Spinal cord (tissue), 10 donors: Measurements from ENCODE around the gene STK33. TPM values are rescaled to one million over a fixed set of nuclear protein-coding genes. Genes with fewer than 3 reads are reported as not detected.
A peak's percentile ranks its signal among the peaks of the same experiment; 100 is the strongest.

Experiments used
- DNase-seq, 6 donors: peaks; one replicate each; pipeline versions ENCODE4 v3.0.0 to v3.0.0-alpha.2; 2013 to 2015; ENCODE audit warnings: low spot score in 6 of 6, low read depth in 4 of 6
- H3K27ac ChIP-seq: one replicate; pipeline ENCODE4 v1.5.1; 2013; ENCODE audit warnings: low read depth, low read length, control low read depth
- H3K27me3 ChIP-seq: one replicate; pipeline ENCODE4 v1.6.1; 2013; ENCODE audit warnings: low read length; ENCODE audit not compliant: control insufficient read depth, insufficient read depth
- H3K36me3 ChIP-seq: one replicate; pipeline ENCODE4 v1.6.1; 2013; ENCODE audit warnings: low read length; ENCODE audit not compliant: control insufficient read depth, insufficient read depth
- H3K4me1 ChIP-seq: one replicate; pipeline ENCODE4 v1.6.1; 2013; ENCODE audit warnings: low read length; ENCODE audit not compliant: control insufficient read depth, insufficient read depth
- H3K4me3 ChIP-seq: one replicate; pipeline ENCODE4 v1.5.1; 2013; ENCODE audit warnings: low read depth, low read length, control low read depth
- H3K9me3 ChIP-seq: one replicate; pipeline ENCODE4 v1.6.1; 2013; ENCODE audit warnings: low read length; ENCODE audit not compliant: control insufficient read depth, insufficient read depth
- WGBS: methylation state at CpG from one replicate; pipeline ENCODE4 v1.1.5; 2013; ENCODE audit warnings: missing lambda C conversion rate; ENCODE audit not compliant: insufficient coverage; 5-methylcytosine and 5-hydroxymethylcytosine counted together
- polyA plus RNA-seq, 2 donors: library from polyadenylated mRNA; unstranded; fragments of 120-200 nt; gene quantifications; one replicate each; pipeline ENCODE4 v1.2.1, GENCODE V29; 2013; ENCODE audit not compliant: insufficient read length in 2 of 2
- total RNA-seq, 2 donors: library from RNA; depleted of rRNA in 1 of 2; stranded (reverse); fragments of 120-200 nt in 1 of 2; fragments of >200 nt in 1 of 2; gene quantifications; one replicate each; pipeline versions ENCODE4 v1.2.3 to v1.2.4, GENCODE V29; 2013 to 2014
- donor health status: healthy.

STK33 gene
- total and polyA plus RNA-seq, 4 donors: 23.0 to 40.6 (median 27.1) TPM

DNA sequence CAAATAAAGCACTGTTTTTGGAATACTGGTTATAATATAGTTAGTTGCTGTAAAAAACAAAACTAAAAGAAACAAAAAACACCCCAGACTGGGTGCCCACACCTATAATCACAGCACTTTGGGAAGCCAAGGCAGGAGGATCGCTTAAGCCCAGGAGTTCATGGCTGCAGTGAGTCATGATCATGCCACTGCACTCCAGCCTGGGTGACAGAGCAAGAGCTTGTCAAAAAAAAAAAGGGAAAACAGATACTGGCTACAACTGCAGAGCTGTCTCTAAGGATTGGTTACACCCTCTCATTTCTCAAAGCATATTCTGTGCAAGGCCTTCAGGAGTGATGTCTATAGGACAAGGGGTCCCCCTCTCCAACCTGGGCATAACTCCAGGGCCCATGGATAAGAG lies 14.6 kb upstream of the STK33 start:
- WGBS: 63% methylated on average over 1 of the region's 1 CpG
- no peak for DNase-seq
- no peak overlapping the region for H3K4me3 ChIP-seq
- peaks cover 7% of the 10 kb centered on the region for H3K4me1 ChIP-seq
- H3K36me3 ChIP-seq: no peaks in the 10 kb centered on the region
- H3K27me3 ChIP-seq: no peaks in the 10 kb centered on the region
- H3K9me3 ChIP-seq: no peaks in the 10 kb centered on the region
- H3K27ac ChIP-seq: no peak overlapping the region

DNA sequence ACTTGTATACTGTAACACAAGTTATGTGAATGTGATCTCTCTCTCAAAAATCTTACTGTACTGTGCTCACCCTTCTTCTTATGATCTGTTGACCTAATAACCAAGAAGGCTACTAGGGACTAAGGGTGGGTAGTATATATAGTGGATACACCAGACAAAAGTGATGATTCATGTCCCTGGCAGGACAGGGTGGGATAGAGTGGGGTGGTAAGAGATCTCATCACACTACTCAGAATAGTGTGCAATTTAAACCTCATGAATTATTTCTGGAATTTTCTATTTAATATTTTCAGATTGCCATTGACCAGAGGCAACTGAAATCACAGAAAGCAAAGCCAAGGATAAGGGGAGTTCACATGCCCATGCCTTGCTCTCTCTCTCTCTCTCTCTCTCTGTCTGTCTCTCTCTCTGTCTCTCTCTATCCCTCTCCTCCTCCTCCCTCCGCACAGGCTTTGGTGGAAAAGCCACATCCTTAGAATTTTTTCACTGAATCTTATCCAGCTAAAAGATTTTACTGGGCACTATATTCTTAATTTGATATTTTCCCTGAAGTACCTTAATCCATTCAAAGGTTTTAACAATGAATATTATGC lies 12.0 kb upstream of the STK33 start:
- no peak overlapping the region for H3K27ac ChIP-seq
- no peaks in the 10 kb centered on the region for H3K9me3 ChIP-seq
- H3K4me3 ChIP-seq: no peak overlapping the region
- no peaks in the 10 kb centered on the region for H3K4me1 ChIP-seq
- no peaks in the 10 kb centered on the region for H3K36me3 ChIP-seq
- DNase-seq: no peak
- 80% methylated on average over 1 of the region's 1 CpG for WGBS
- no peaks in the 10 kb centered on the region for H3K27me3 ChIP-seq

- 33% methylated on average over 7 of the region's 9 CpGs for WGBS
- no peaks in the 10 kb centered on the region for H3K36me3 ChIP-seq
- DNase-seq: no peak
- H3K27ac ChIP-seq: no peak overlapping the region
- H3K27me3 ChIP-seq: no peaks in the 10 kb centered on the region
- no peak overlapping the region for H3K4me3 ChIP-seq
- no peaks in the 10 kb centered on the region for H3K4me1 ChIP-seq
- H3K9me3 ChIP-seq: no peaks in the 10 kb centered on the region
These were observed 10.2 kb upstream of the STK33 start for GRCh38 chr11:8604078-8604723.

DNA sequence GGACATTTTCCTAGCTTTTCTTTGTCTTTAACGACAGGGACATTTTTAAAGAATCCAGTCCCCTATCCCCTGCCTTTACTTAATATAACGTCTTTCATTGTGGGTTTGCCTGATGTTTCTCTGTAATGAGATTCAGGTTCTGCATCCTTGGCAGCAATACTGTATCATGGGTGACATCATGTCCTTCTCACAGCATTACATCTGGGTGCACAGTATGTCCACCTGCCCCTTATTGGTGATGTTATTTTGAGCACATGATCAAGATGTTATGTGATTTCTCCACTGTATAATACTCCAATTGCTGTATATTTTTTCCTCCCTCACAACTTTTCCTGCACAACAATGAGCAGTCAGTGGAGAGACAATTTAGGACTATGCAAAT lies 9.7 kb upstream of the STK33 start:
- DNase-seq: no peak
- Histone ChIP-seq H3K4me1 (no peaks in the 10 kb centered on the region), H3K4me3 (no peak overlapping the region), H3K36me3 (no peaks in the 10 kb centered on the region), H3K27me3 (no peaks in the 10 kb centered on the region), H3K9me3 (no peaks in the 10 kb centered on the region), H3K27ac (no peak overlapping the region)
- WGBS: no CpG with 5 or more reads among the region's 2 CpGs

DNA sequence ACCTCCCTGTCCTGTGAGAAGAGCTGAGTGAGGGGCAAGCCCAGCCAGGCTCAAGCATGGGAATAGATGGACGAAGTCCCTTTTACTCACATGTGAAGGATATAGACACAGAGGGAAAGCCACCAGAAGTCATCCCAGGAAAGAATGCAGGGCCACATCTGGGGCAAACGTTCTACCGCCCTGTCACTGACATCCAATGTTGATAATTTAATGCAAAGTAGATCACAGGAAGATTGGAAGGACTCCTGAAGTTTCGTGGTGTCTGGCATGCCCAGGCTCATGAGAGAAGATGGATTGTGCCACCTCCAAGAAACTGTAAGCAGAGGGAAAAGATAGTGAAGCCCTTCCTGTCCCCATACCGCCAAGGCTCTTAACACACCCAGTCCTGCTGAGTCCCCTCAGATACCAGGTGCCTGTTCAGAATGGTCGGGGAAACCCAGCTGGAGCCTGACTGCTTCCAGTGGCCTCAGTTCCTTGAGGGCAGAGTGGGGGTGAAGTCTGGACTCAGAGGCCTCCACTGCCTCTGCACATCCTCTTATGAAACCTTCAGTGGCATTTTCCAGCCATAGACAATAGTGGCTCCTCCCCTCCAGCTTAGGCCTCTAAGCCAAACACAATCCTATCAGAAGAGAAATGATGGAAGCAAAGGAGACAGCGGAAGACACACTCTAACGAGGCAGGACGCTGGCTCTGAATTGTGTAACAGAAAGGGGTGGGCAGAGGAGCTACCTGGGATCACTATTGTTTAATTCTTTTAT lies 7.5 kb upstream of the STK33 start:
- WGBS: 81% methylated on average over 3 of the region's 9 CpGs
- DNase-seq: no peak

DNA sequence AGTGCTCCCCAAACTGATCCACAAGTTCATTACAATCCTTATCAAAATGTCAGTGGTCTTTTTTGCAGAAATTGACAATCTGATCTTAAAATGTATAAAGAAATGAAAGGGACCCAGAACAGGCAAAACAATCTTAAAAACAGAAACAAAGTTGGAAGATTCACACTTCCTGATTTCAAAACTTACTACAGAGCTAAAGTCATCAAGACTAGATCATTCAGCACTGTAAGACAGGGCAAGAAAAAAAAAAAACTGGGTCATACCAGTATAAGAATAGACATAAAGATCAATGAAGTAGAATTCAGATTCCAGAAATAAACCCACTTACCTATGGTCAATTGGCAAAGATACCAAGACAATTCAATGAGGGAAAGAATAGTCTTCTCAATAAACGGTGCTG lies 4.5 kb upstream of the STK33 start:
- H3K27me3 ChIP-seq: no peaks in the 10 kb centered on the region

More for the DNA sequence above, 7.5 kb upstream of the STK33 start:
- H3K27ac ChIP-seq: no peak overlapping the region
- H3K36me3 ChIP-seq: no peaks in the 10 kb centered on the region
- no peaks in the 10 kb centered on the region for H3K4me1 ChIP-seq
- no peaks in the 10 kb centered on the region for H3K9me3 ChIP-seq
- H3K27me3 ChIP-seq: no peaks in the 10 kb centered on the region
- H3K4me3 ChIP-seq: no peak overlapping the region

GRCh38 chr11:8597182-8597581 lies 3.2 kb upstream of the STK33 start:
- Histone ChIP-seq H3K9me3 (no peaks in the 10 kb centered on the region), H3K27ac (no peak overlapping the region), H3K4me3 (no peak overlapping the region), H3K4me1 (peaks cover 13% of the 10 kb centered on the region), H3K36me3 (no peaks in the 10 kb centered on the region), H3K27me3 (no peaks in the 10 kb centered on the region)
- no peak for DNase-seq
- 60% methylated on average over 1 of the region's 3 CpGs for WGBS

More for the DNA sequence above, 4.5 kb upstream of the STK33 start:
- Histone ChIP-seq H3K4me3 (no peak overlapping the region), H3K4me1 (peaks cover 13% of the 10 kb centered on the region), H3K27ac (no peak overlapping the region), H3K9me3 (no peaks in the 10 kb centered on the region), H3K36me3 (no peaks in the 10 kb centered on the region)
- DNase-seq: no peak
- no CpG with 5 or more reads among the region's 1 CpG for WGBS

- H3K27me3 ChIP-seq: no peaks in the 10 kb centered on the region
- DNase-seq: no peak
- H3K36me3 ChIP-seq: no peaks in the 10 kb centered on the region
- H3K27ac ChIP-seq: no peak overlapping the region
- no peaks in the 10 kb centered on the region for H3K9me3 ChIP-seq
- peaks cover 13% of the 10 kb centered on the region for H3K4me1 ChIP-seq
- H3K4me3 ChIP-seq: no peak overlapping the region
These were observed 2.5 kb upstream of the STK33 start for GRCh38 chr11:8596504-8597046.

DNA sequence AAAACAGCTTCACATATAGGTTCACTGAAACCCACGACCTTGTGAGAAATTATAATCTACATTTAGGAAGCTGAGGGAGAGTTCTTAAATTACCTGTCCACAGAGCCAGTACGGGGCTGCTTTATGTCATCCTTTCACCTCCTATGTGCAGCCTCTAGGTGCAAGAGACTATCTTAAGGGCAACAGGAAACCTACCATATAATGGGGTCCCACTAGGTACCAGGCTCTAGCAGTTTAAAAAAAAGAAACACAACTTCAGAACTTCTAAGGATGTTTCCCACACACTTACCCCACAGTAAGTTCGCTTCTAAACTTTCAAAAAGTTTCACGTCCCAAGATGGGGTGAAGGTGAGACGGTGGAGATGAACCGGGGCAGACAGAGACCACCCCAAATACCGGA lies 573 bp downstream of the STK33 start:
- no peak overlapping the region for H3K27ac ChIP-seq

More for the DNA sequence above, 573 bp downstream of the STK33 start:
- H3K4me3 ChIP-seq: peak overlapping the region; percentile 63
- no peaks in the 10 kb centered on the region for H3K27me3 ChIP-seq
- H3K9me3 ChIP-seq: no peaks in the 10 kb centered on the region
- H3K4me1 ChIP-seq: peaks cover 13% of the 10 kb centered on the region
- DNase-seq: peak in 1 of 6 donors; percentile 11
- 3% methylated on average over 5 of the region's 7 CpGs for WGBS
- H3K36me3 ChIP-seq: no peaks in the 10 kb centered on the region
